Left ventricle myocardium inferior (tissue), 1 donor: ENCODE results near the gene UST. TPM values are rescaled to one million over a fixed set of nuclear protein-coding genes. Genes with fewer than 3 reads are reported as not detected.

ENCODE experiments used
- DNase-seq: peaks from one replicate; pipeline ENCODE4 v3.0.0-alpha.2; 2020
- H3K27ac ChIP-seq: fragments of 200-600 bp; replicated peaks from 2 replicates; pipeline ENCODE4 v1.8.0; 2021
- H3K27me3 ChIP-seq: fragments of 200-600 bp; 2 replicates; pipeline ENCODE4 v1.8.0; 2021; ENCODE audit warnings: low read depth
- H3K36me3 ChIP-seq: fragments of 200-600 bp; 2 replicates; pipeline ENCODE4 v1.8.0; 2021
- H3K4me1 ChIP-seq: fragments of 200-600 bp; 2 replicates; pipeline ENCODE4 v1.8.0; 2021
- H3K4me3 ChIP-seq: fragments of 200-600 bp; 2 replicates; pipeline ENCODE4 v1.8.0; 2021; ENCODE audit warnings: mild to moderate bottlenecking, moderate library complexity
- H3K9me3 ChIP-seq: fragments of 200-600 bp; replicated peaks from 2 replicates; pipeline ENCODE4 v1.8.0; 2021
- CTCF ChIP-seq: fragments of 200-600 bp; IDR thresholded peaks from 2 replicates; pipeline ENCODE4 v1.8.0; 2021; ENCODE audit warnings: antibody characterized with exemption, mild to moderate bottlenecking, borderline replicate concordance
- intact Hi-C: fragments of 100-400 bp; cut with micrococcal nuclease; formaldehyde crosslinking; loops from one replicate; pipeline ENCODE4 v1.11.0; 2022
- total RNA-seq: library from RNA; stranded (reverse); fragmentation: NEBNext Ultra II Directional; extraction: Animal tissue kit (Norgen Biotek cat#: 25700); gene quantifications from one replicate; pipeline ENCODE4 v1.2.1, GENCODE V29; 2021
- donor health status: DM: no; HTN: yes; CAD: no; lungs with severe emphysema.

Gene UST
- total RNA-seq, 1 donor from 2014 or later, result 3.3 TPM

GRCh38 chr6:149026530-149026942, 279.7 kb downstream of the UST start:
- H3K27ac ChIP-seq, result no peak overlapping the region

GRCh38 chr6:149027484-149027883, 280.7 kb downstream of the UST start:
- no peak overlapping the region for H3K4me3 ChIP-seq
- peaks cover 6% of the 10 kb centered on the region for H3K4me1 ChIP-seq
- intact Hi-C loops, result loop anchor here (5.0 kb wide), 1 partner anchor 410 kb away; no protein-coding TSS in a partner anchor
- peaks cover 5% of the 10 kb centered on the region for H3K9me3 ChIP-seq
- no peaks in the 10 kb centered on the region for H3K27me3 ChIP-seq
- TF ChIP-seq CTCF, result no peak
- peaks cover 1% of the 10 kb centered on the region for H3K36me3 ChIP-seq
- H3K27ac ChIP-seq, result no peak overlapping the region
- DNase-seq, result no peak

More at GRCh38 chr6:149026530-149026942, 279.7 kb downstream of the UST start:
- no peak for DNase-seq
- Histone ChIP-seq H3K9me3 (peaks cover 5% of the 10 kb centered on the region), H3K36me3 (peaks cover 4% of the 10 kb centered on the region), H3K4me1 (peaks cover 6% of the 10 kb centered on the region), H3K27me3 (no peaks in the 10 kb centered on the region), H3K4me3 (no peak overlapping the region)
- peak; percentile 45 for TF ChIP-seq CTCF
- intact Hi-C loops, result loop anchor here (5.0 kb wide), 1 partner anchor 411 kb away; no protein-coding TSS in a partner anchor

GRCh38 chr6:149028767-149029405, 282.1 kb downstream of the UST start:
- no peaks in the 10 kb centered on the region for H3K36me3 ChIP-seq
- DNase-seq, result no peak
- peaks cover 5% of the 10 kb centered on the region for H3K9me3 ChIP-seq
- peaks cover 6% of the 10 kb centered on the region for H3K4me1 ChIP-seq
- TF ChIP-seq CTCF, result peak; percentile 77
- H3K27me3 ChIP-seq, result no peaks in the 10 kb centered on the region
- intact Hi-C loops, result loop anchor here (5.0 kb wide), 1 partner anchor 408 kb away; no protein-coding TSS in a partner anchor
- H3K4me3 ChIP-seq, result no peak overlapping the region
- no peak overlapping the region for H3K27ac ChIP-seq

GRCh38 chr6:149031201-149031858, 284.5 kb downstream of the UST start:
- H3K4me3 ChIP-seq, result no peak overlapping the region
- DNase-seq, result no peak
- H3K36me3 ChIP-seq, result no peaks in the 10 kb centered on the region
- intact Hi-C loops, result loop anchor here (5.0 kb wide), 1 partner anchor 486 kb away; no protein-coding TSS in a partner anchor
- H3K4me1 ChIP-seq, result peaks cover 6% of the 10 kb centered on the region
- TF ChIP-seq CTCF, result no peak
- H3K9me3 ChIP-seq, result peaks cover 4% of the 10 kb centered on the region
- H3K27ac ChIP-seq, result no peak overlapping the region
- H3K27me3 ChIP-seq, result no peaks in the 10 kb centered on the region

GRCh38 chr6:149031859-149032598, 285.2 kb downstream of the UST start:
- no peak overlapping the region for H3K27ac ChIP-seq
- intact Hi-C loops, result loop anchor here (5.0 kb wide), 1 partner anchor 485 kb away; no protein-coding TSS in a partner anchor
- no peaks in the 10 kb centered on the region for H3K36me3 ChIP-seq
- no peak for DNase-seq
- TF ChIP-seq CTCF, result no peak
- peaks cover 6% of the 10 kb centered on the region for H3K4me1 ChIP-seq
- H3K27me3 ChIP-seq, result no peaks in the 10 kb centered on the region
- no peak overlapping the region for H3K4me3 ChIP-seq
- no peaks in the 10 kb centered on the region for H3K9me3 ChIP-seq
